Right lobe of liver (tissue), 6 donors: ENCODE data around the gene SPTBN4. TPM values are rescaled to one million over a fixed set of nuclear protein-coding genes. Genes with fewer than 3 reads are reported as not detected.
A peak's percentile ranks its signal among the peaks of the same experiment; 100 is the strongest.
"Not testable (repeated sequence)": the region's sequence is repeated elsewhere in the genome, so short reads cannot be mapped to it uniquely, and the experiment has no call there.

ENCODE experiments used
- ATAC-seq, 4 donors: fragments of 200-7000 bp; cut with Tn5 transposase; one replicate each; pipeline ENCODE4 v1.9.1; 2020; ENCODE audit warnings: mild to moderate bottlenecking in 4 of 4, moderate library complexity in 4 of 4
- DNase-seq, 3 donors: peaks; one replicate each; pipeline ENCODE4 v3.0.0-alpha.2; 2020
- H3K27ac ChIP-seq, 3 donors: fragments of 200-600 bp; one replicate each; pipeline ENCODE4 v1.8.0; 2022
- H3K27me3 ChIP-seq, 2 donors: fragments of 200-600 bp; one replicate each; pipeline ENCODE4 v1.8.0; 2022
- H3K36me3 ChIP-seq, 4 donors: fragments of 200-600 bp; sonication (generic) in 1 of 4; one replicate each; pipeline versions ENCODE4 v1.5.1 to v1.8.0; 2017 to 2022; ENCODE audit warnings: control low read depth in 1 of 4
- H3K4me1 ChIP-seq, 4 donors: fragments of 200-600 bp; sonication (generic) in 1 of 4; one replicate each; pipeline versions ENCODE4 v1.5.1 to v1.8.0; 2017 to 2022; ENCODE audit warnings: control low read depth in 1 of 4
- H3K4me3 ChIP-seq, 3 donors: fragments of 200-600 bp; one replicate each; pipeline ENCODE4 v1.8.0; 2022
- H3K9me3 ChIP-seq, 4 donors: fragments of 200-600 bp; sonication (generic) in 1 of 4; one replicate each; pipeline versions ENCODE4 v1.5.1 to v1.8.0; 2017 to 2022; ENCODE audit warnings: control low read depth in 1 of 4
- CTCF ChIP-seq, 4 donors: fragments of 200-600 bp in 3 of 4; fragments of 450-650 bp in 1 of 4; IDR thresholded peaks; one replicate each; pipeline versions ENCODE4 v1.5.1 to v1.8.0; 2016 to 2022; ENCODE audit warnings: antibody characterized with exemption in 4 of 4, mild to moderate bottlenecking in 2 of 4
- POLR2A ChIP-seq: fragments of 450-650 bp; IDR thresholded peaks from one replicate; pipeline ENCODE4 v1.6.1; 2017; ENCODE audit warnings: antibody characterized with exemption, mild to moderate bottlenecking
- WGBS: methylation state at CpG from one replicate; pipeline ENCODE4 v1.1.6; 2018; ENCODE audit warnings: low coverage, low lambda C conversion rate; ENCODE audit not compliant: insufficient coverage; ENCODE audit errors: missing lambda C conversion rate; 5-methylcytosine and 5-hydroxymethylcytosine counted together
- intact Hi-C, 2 donors: fragments of 100-400 bp; cut with DNase I; formaldehyde crosslinking; loops; one replicate each; pipeline versions ENCODE4 v1.11.2 to v1.14.1; 2022
- total RNA-seq, 6 experiments: library from RNA; depleted of rRNA in 2 of 6; stranded (reverse); fragments of >200 nt in 2 of 6; fragmentation: NEBNext Ultra II Directional in 3 of 6; extraction: Animal tissue kit (Norgen Biotek cat#: 25700) in 3 of 6; gene quantifications; one replicate each; pipeline versions ENCODE4 v1.1.0 to v1.2.4, GENCODE V29; 2016 to 2023
- donor health status: DM: no; HTN: yes; CAD: no.
- donor health status: DM: no; HTN: no; CAD: no.
- donor health status: DM: no; HTN: no; CAD: no.
- donor health status: DM: no; HTN: yes; CAD: no.
- donor health status: DM: no; HTN: yes; CAD: no.

Gene SPTBN4
- total RNA-seq, 6 experiments from 2014 or later: 0.44 to 1.6 (median 0.65) TPM

GRCh38 chr19:40560092-40560507 lies 93.3 kb downstream of the SPTBN4 start:
- DNase-seq (no peak), ATAC-seq (peak in 1 of 4 donors; percentile 33)
- Histone ChIP-seq H3K27me3 (no peaks in the 10 kb centered on the region), H3K4me3 (no peak overlapping the region), H3K36me3 (no peaks in the 10 kb centered on the region), H3K27ac (no peak overlapping the region), H3K9me3 (no peaks in the 10 kb centered on the region), H3K4me1 (no peaks in the 10 kb centered on the region)
- no peak for TF ChIP-seq CTCF (IDR thresholded peaks at IDR 0.05)
- no peak for TF ChIP-seq POLR2A
- intact Hi-C loops: no loop called here
- WGBS: no CpG with 5 or more reads among the region's 20 CpGs

DNA sequence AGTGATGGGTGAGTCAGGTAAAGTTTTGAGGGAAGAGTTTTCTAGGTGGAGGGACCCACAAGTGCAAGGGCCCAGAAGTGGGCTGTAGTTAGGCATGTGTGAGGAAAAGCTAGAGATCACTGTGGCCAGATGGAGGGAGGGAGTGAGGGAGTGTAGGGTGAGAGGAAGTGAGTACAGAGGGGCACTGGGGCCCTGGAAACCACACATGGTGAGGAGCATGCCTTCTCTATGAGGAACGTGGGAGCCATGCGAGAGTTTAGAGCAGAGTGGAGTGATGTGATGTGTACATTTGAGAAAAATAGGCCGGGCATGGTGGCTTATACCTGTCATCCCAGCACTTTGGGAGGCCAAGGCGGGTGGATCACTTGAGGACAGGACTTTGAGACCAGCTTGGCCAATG lies 95.1 kb downstream of the SPTBN4 start:
- Histone ChIP-seq H3K4me1 (no peaks in the 10 kb centered on the region), H3K4me3 (no peak overlapping the region), H3K36me3 (no peaks in the 10 kb centered on the region), H3K9me3 (no peaks in the 10 kb centered on the region), H3K27me3 (no peaks in the 10 kb centered on the region), H3K27ac (no peak overlapping the region)
- WGBS: 54% methylated on average over 3 of the region's 4 CpGs
- no peak for ATAC-seq
- intact Hi-C loops: no loop called here
- DNase-seq: no peak
- TF ChIP-seq POLR2A (no peak), CTCF (IDR thresholded peaks at IDR 0.05) (no peak)

GRCh38 chr19:40564535-40564934 lies 97.7 kb downstream of the SPTBN4 start:
- ATAC-seq, H3K4me1 ChIP-seq, H3K9me3 ChIP-seq, intact Hi-C loops, H3K4me3 ChIP-seq, H3K27me3 ChIP-seq, H3K27ac ChIP-seq, DNase-seq, H3K36me3 ChIP-seq: not testable (repeated sequence)
- WGBS: 89% methylated on average over 1 of the region's 1 CpG

- no peak overlapping the region for H3K27ac ChIP-seq
- no peak overlapping the region for H3K4me3 ChIP-seq
- peaks cover 0 to 11% (median 0%) of the 10 kb centered on the region in 4 donors for H3K4me1 ChIP-seq
- intact Hi-C loops: no loop called here
- DNase-seq (no peak), ATAC-seq (no peak)
- H3K36me3 ChIP-seq: no peaks in the 10 kb centered on the region
- 50% methylated on average over 2 of the region's 7 CpGs for WGBS
- no peak for TF ChIP-seq CTCF (IDR thresholded peaks at IDR 0.05)
- no peak for TF ChIP-seq POLR2A
- peaks cover 0 to 10% of the 10 kb centered on the region in 2 donors for H3K27me3 ChIP-seq
- H3K9me3 ChIP-seq: no peaks in the 10 kb centered on the region
These were observed 98.6 kb downstream of the SPTBN4 start for GRCh38 chr19:40565355-40565754.

DNA sequence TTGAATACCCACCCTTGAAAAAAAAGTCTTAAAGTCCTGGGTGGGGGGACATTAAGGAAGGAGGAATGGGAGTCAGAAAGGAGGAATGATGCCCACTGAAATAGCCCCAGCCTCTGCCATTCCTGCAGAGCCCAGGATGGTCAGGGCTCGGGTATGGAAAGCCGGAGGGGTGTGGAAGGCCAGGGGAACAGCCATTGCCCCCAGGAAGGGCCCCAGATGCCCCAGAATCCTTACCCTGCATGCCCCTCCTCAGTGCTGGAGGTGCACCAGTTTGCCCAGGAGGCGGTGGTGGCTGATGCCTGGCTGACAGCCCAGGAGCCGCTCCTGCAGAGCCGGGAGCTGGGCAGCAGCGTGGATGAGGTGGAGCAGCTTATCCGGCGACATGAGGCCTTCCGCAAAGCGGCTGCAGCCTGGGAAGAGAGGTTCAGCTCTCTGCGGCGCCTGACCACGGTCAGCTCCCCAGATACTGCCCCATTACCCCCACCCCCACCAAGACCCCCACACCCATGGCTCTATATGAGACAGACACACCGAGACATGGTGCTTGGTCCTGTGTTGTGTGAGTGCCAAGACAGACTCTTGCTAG lies 99.2 kb downstream of the SPTBN4 start:
- TF ChIP-seq POLR2A (no peak), CTCF (IDR thresholded peaks at IDR 0.05) (no peak)
- Histone ChIP-seq H3K27me3 (peaks cover 0 to 10% of the 10 kb centered on the region in 2 donors), H3K4me3 (no peak overlapping the region), H3K4me1 (peaks cover 0 to 11% (median 0%) of the 10 kb centered on the region in 4 donors), H3K36me3 (no peaks in the 10 kb centered on the region), H3K27ac (no peak overlapping the region), H3K9me3 (no peaks in the 10 kb centered on the region)
- DNase-seq (no peak), ATAC-seq (no peak)
- 85% methylated on average over 3 of the region's 14 CpGs for WGBS
- intact Hi-C loops: no loop called here
